Neural crest cell (in vitro differentiated cells): ENCODE measurements around the gene SNX1. TPM values are rescaled to one million over a fixed set of nuclear protein-coding genes. Genes with fewer than 3 reads are reported as not detected.

ENCODE experiments used
- DNase-seq: peaks from one replicate; pipeline ENCODE4 v3.0.0; 2021; ENCODE audit warnings: low read depth, mixed read lengths, low spot score
- H3K27ac Mint-ChIP-seq: one replicate; pipeline ENCODE4 v1.8.0; 2021; ENCODE audit warnings: mild to moderate bottlenecking, mixed read lengths; ENCODE audit not compliant: unreplicated experiment
- H3K27me3 Mint-ChIP-seq: 2 replicates; pipeline ENCODE4 v1.8.0; 2021; ENCODE audit warnings: low read depth, mild to moderate bottlenecking, mixed read lengths
- H3K36me3 Mint-ChIP-seq: 2 replicates; pipeline ENCODE4 v1.8.0; 2021; ENCODE audit warnings: low read depth, mild to moderate bottlenecking, mixed read lengths
- H3K4me1 Mint-ChIP-seq: 2 replicates; pipeline ENCODE4 v1.8.0; 2021; ENCODE audit warnings: mixed read lengths
- H3K4me3 Mint-ChIP-seq: one replicate; pipeline ENCODE4 v1.8.0; 2021; ENCODE audit warnings: mild to moderate bottlenecking, mixed read lengths
- H3K9me3 Mint-ChIP-seq: 2 replicates; pipeline ENCODE4 v1.8.0; 2021; ENCODE audit warnings: mixed read lengths
- CTCF ChIP-seq: fragments of 200-600 bp; sonication (generic); conservative IDR thresholded peaks from 2 replicates; pipeline ENCODE4 v1.5.0; 2021; ENCODE audit warnings: antibody characterized with exemption, mild to moderate bottlenecking
- total RNA-seq: library from RNA; stranded (reverse); gene quantifications from 2 replicates; pipeline ENCODE4 v1.2.1, GENCODE V29; 2021

SNX1 gene
- total RNA-seq, 1 donor from 2014 or later = 131 TPM

- Mint-ChIP-seq H3K4me1 (peaks cover 31% of the 10 kb centered on the region), H3K27ac (peak overlapping the region; percentile 51), H3K36me3 (peaks cover 8% of the 10 kb centered on the region), H3K4me3 (peak overlapping the region; percentile 25), H3K27me3 (no peaks in the 10 kb centered on the region), H3K9me3 (peaks cover 3% of the 10 kb centered on the region)
- DNase-seq = no peak
- no peak for TF ChIP-seq CTCF
These were observed 6.1 kb upstream of the SNX1 start for GRCh38 chr15:64089543-64090280.

- no peak for TF ChIP-seq CTCF
- DNase-seq = no peak
- peaks cover 3% of the 10 kb centered on the region for H3K9me3 Mint-ChIP-seq
- peaks cover 39% of the 10 kb centered on the region for H3K4me1 Mint-ChIP-seq
- H3K27ac Mint-ChIP-seq = no peak overlapping the region
- H3K27me3 Mint-ChIP-seq = no peaks in the 10 kb centered on the region
- peak overlapping the region; percentile 46 for H3K4me3 Mint-ChIP-seq
- peaks cover 8% of the 10 kb centered on the region for H3K36me3 Mint-ChIP-seq
These were observed 5.3 kb upstream of the SNX1 start for GRCh38 chr15:64090527-64090926.

- no peak overlapping the region for H3K27ac Mint-ChIP-seq
- no peaks in the 10 kb centered on the region for H3K27me3 Mint-ChIP-seq
- peak; percentile 34 for TF ChIP-seq CTCF
- H3K4me1 Mint-ChIP-seq = peaks cover 53% of the 10 kb centered on the region
- no peak for DNase-seq
- peak overlapping the region; percentile 94 for H3K4me3 Mint-ChIP-seq
- peaks cover 7% of the 10 kb centered on the region for H3K36me3 Mint-ChIP-seq
- peaks cover 3% of the 10 kb centered on the region for H3K9me3 Mint-ChIP-seq
These were observed 3.5 kb upstream of the SNX1 start for GRCh38 chr15:64092075-64092820.

- Mint-ChIP-seq H3K36me3 (peaks cover 1% of the 10 kb centered on the region), H3K4me1 (peaks cover 61% of the 10 kb centered on the region), H3K27me3 (no peaks in the 10 kb centered on the region), H3K9me3 (no peaks in the 10 kb centered on the region), H3K27ac (peak overlapping the region; percentile 98), H3K4me3 (peak overlapping the region; percentile 94)
- no peak for DNase-seq
- peak; percentile 17 for TF ChIP-seq CTCF
These were observed 2.7 kb upstream of the SNX1 start for GRCh38 chr15:64092864-64093626.

- H3K9me3 Mint-ChIP-seq = no peaks in the 10 kb centered on the region
- TF ChIP-seq CTCF = no peak
- H3K27me3 Mint-ChIP-seq = no peaks in the 10 kb centered on the region
- H3K27ac Mint-ChIP-seq = peak within 1 kb of the TSS; percentile 98
- H3K4me3 Mint-ChIP-seq = peak within 1 kb of the TSS; percentile 94
- H3K36me3 Mint-ChIP-seq = no peaks in the 10 kb centered on the region
- H3K4me1 Mint-ChIP-seq = peaks cover 64% of the 10 kb centered on the region
- peak; percentile 82 for DNase-seq
These were observed 2.0 kb upstream of the SNX1 start, which contains the start of gene CIAO2A for GRCh38 chr15:64093627-64094417. Gene CIAO2A (minus strand): TSS chr15:64093838. CDS start chr15:64093768, 70 bp downstream.
